Neuronal stem cell (in vitro differentiated cells): ENCODE results near the gene PRDM9.
"Not testable (repeated sequence)": the region's sequence is repeated elsewhere in the genome, so short reads cannot be mapped to it uniquely, and the experiment has no call there.

Source experiments
- DNase-seq: peaks from one replicate; pipeline ENCODE4 v3.0.0-alpha.2; 2013; ENCODE audit warnings: low spot score
- H2AFZ ChIP-seq: one replicate; pipeline ENCODE4 v1.6.1; 2013; ENCODE audit warnings: mild to moderate bottlenecking, low read length, inconsistent platforms
- H2AK5ac ChIP-seq: 2 replicates; pipeline ENCODE4 v1.6.1; 2013; ENCODE audit warnings: low read depth, mild to moderate bottlenecking, inconsistent platforms, low read length, moderate library complexity, mixed read lengths
- H2BK120ac ChIP-seq: 2 replicates; pipeline ENCODE4 v1.6.1; 2013; ENCODE audit warnings: low read depth, mild to moderate bottlenecking, inconsistent platforms, low read length, moderate library complexity, mixed read lengths
- H2BK12ac ChIP-seq: one replicate; pipeline ENCODE4 v1.6.1; 2013; ENCODE audit warnings: low read length, inconsistent platforms
- H2BK15ac ChIP-seq: 2 replicates; pipeline ENCODE4 v1.6.1; 2013; ENCODE audit warnings: mild to moderate bottlenecking, low read length, inconsistent platforms, mixed read lengths
- H2BK5ac ChIP-seq: one replicate; pipeline ENCODE4 v1.6.1; 2013; ENCODE audit warnings: inconsistent platforms, mild to moderate bottlenecking, low read length, moderate library complexity
- H3K14ac ChIP-seq: one replicate; pipeline ENCODE4 v1.6.1; 2013; ENCODE audit warnings: low read length, inconsistent platforms
- H3K18ac ChIP-seq: 2 replicates; pipeline ENCODE4 v1.6.1; 2013; ENCODE audit warnings: low read length, inconsistent platforms
- H3K23ac ChIP-seq: 2 replicates; pipeline ENCODE4 v1.6.1; 2013; ENCODE audit warnings: low read depth, mild to moderate bottlenecking, mixed read lengths, low read length, inconsistent platforms; ENCODE audit not compliant: poor library complexity
- H3K27ac ChIP-seq: replicated peaks from 3 replicates; pipeline ENCODE4 v1.5.1; 2013; ENCODE audit warnings: low read length, inconsistent platforms
- H3K27me3 ChIP-seq, 3 experiments: 2 replicates each; pipeline ENCODE4 v1.6.1; 2013; ENCODE audit warnings: low read length in 3 of 3, mild to moderate bottlenecking in 2 of 3, inconsistent platforms in 1 of 3, low read depth in 1 of 3, mixed read lengths in 1 of 3, moderate library complexity in 1 of 3; ENCODE audit not compliant: control insufficient read depth in 3 of 3, insufficient read depth in 3 of 3
- H3K36me3 ChIP-seq, 2 donors: replicated peaks in 1 of 2; 2 replicates each; pipeline ENCODE4 v1.6.1; 2013; ENCODE audit warnings: low read length in 2 of 2; ENCODE audit not compliant: control insufficient read depth in 2 of 2, insufficient read depth in 2 of 2
- H3K4ac ChIP-seq: 2 replicates; pipeline ENCODE4 v1.6.1; 2013; ENCODE audit warnings: inconsistent platforms, mild to moderate bottlenecking, low read length, moderate library complexity
- H3K4me1 ChIP-seq, 2 donors: 1 replicate in 1 of 2; 2 replicates in 1 of 2; pipeline ENCODE4 v1.6.1; 2013; ENCODE audit warnings: low read length in 2 of 2, low read depth in 1 of 2; ENCODE audit not compliant: control insufficient read depth in 2 of 2, insufficient read depth in 1 of 2
- H3K4me2 ChIP-seq: one replicate; pipeline ENCODE4 v1.6.1; 2013; ENCODE audit warnings: mild to moderate bottlenecking, low read length, inconsistent platforms; ENCODE audit not compliant: insufficient read depth, poor library complexity, severe bottlenecking
- H3K4me3 ChIP-seq, 2 donors: 2 replicates each; pipeline ENCODE4 v1.5.1; 2013; ENCODE audit warnings: low read length in 2 of 2, mild to moderate bottlenecking in 2 of 2, inconsistent platforms in 1 of 2, moderate library complexity in 1 of 2
- H3K79me1 ChIP-seq: one replicate; pipeline ENCODE4 v1.6.1; 2013; ENCODE audit warnings: low read depth, mild to moderate bottlenecking, inconsistent platforms, low read length, moderate library complexity
- H3K9ac ChIP-seq: one replicate; pipeline ENCODE4 v1.6.1; 2013; ENCODE audit warnings: mild to moderate bottlenecking, low read depth, low read length, inconsistent platforms; ENCODE audit not compliant: poor library complexity
- H3K9me3 ChIP-seq, 2 donors: replicated peaks in 1 of 2; 2 replicates each; pipeline versions ENCODE3 to v1.6.1; 2013; ENCODE audit warnings: low read length in 2 of 2, mild to moderate bottlenecking in 2 of 2, inconsistent platforms in 1 of 2, low read depth in 1 of 2, mixed read lengths in 1 of 2, moderate library complexity in 1 of 2; ENCODE audit not compliant: control insufficient read depth in 2 of 2, insufficient read depth in 1 of 2
- H4K8ac ChIP-seq: one replicate; pipeline ENCODE4 v1.6.1; 2013; ENCODE audit warnings: low read depth, mild to moderate bottlenecking, inconsistent platforms, low read length, moderate library complexity
- H4K91ac ChIP-seq: one replicate; pipeline ENCODE4 v1.6.1; 2013; ENCODE audit warnings: low read length, low read depth, mild to moderate bottlenecking, inconsistent platforms; ENCODE audit not compliant: poor library complexity
- WGBS, 2 donors: extraction: QIAGEN DNeasy Blood & Tissue Kit; methylation state at CpG; one replicate each; pipeline ENCODE4 v1.1.7; 2013; ENCODE audit warnings: missing lambda C conversion rate in 2 of 2, mixed read lengths in 1 of 2; ENCODE audit not compliant: insufficient read length in 2 of 2, insufficient replicate concordance in 1 of 2; ENCODE audit errors: extremely low coverage in 2 of 2; 5-methylcytosine and 5-hydroxymethylcytosine counted together

The PRDM9 gene

DNA sequence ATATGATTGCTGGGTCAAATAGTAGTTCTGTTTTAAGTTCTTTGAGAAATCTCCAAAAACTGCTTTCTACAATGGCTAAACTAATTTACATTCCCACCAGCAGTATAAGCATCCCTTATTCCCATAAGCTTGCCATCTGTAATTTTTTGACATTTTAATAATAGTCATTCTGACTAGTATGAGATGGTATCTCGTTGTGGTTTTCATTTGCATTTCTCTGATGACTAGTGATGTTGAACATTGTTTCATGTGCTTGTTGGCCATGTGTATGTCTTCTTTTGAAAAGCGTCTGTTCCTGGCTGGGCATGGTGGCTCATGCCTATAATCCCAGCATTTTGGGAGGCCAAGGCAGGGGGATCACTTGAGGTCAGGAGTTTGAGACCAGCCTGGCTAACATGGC, 21.2 kb upstream of the PRDM9 start:
- not testable (repeated sequence) for H2BK5ac ChIP-seq, H2BK12ac ChIP-seq, H3K79me1 ChIP-seq, H3K9ac ChIP-seq, H3K4me3 ChIP-seq, H4K8ac ChIP-seq, H3K14ac ChIP-seq, H3K18ac ChIP-seq, H3K27ac ChIP-seq, H2AFZ ChIP-seq, DNase-seq, H2BK120ac ChIP-seq, H3K4me1 ChIP-seq, H3K27me3 ChIP-seq, H3K4me2 ChIP-seq, H2AK5ac ChIP-seq, H3K4ac ChIP-seq, H4K91ac ChIP-seq, H3K9me3 ChIP-seq, H3K36me3 ChIP-seq, H2BK15ac ChIP-seq, H3K23ac ChIP-seq
- WGBS, 2 donors, result no CpG with 5 or more reads among the region's 2 CpGs

GRCh38 chr5:23490993-23491392, 16.4 kb upstream of the PRDM9 start:
- no peak overlapping the region for H2BK120ac ChIP-seq
- H3K9me3 ChIP-seq, result peaks cover 0 to 2% of the 10 kb centered on the region in 2 donors
- H3K79me1 ChIP-seq, result no peaks in the 10 kb centered on the region
- H2BK15ac ChIP-seq, result no peak overlapping the region
- no peak overlapping the region for H3K18ac ChIP-seq
- H3K4ac ChIP-seq, result no peak overlapping the region
- H4K91ac ChIP-seq, result no peak overlapping the region
- H3K14ac ChIP-seq, result no peak overlapping the region
- WGBS, 2 donors, result no CpG with 5 or more reads among the region's 1 CpG
- H3K27ac ChIP-seq, result no peak overlapping the region
- no peaks in the 10 kb centered on the region for H3K27me3 ChIP-seq
- no peaks in the 10 kb centered on the region for H3K4me1 ChIP-seq
- DNase-seq, result no peak
- H3K23ac ChIP-seq, result no peak overlapping the region
- no peak overlapping the region for H3K9ac ChIP-seq
- no peak overlapping the region for H2AK5ac ChIP-seq
- no peak overlapping the region for H2BK5ac ChIP-seq
- H3K4me2 ChIP-seq, result no peak overlapping the region
- no peak overlapping the region for H4K8ac ChIP-seq
- no peak overlapping the region for H2AFZ ChIP-seq
- no peak overlapping the region for H3K4me3 ChIP-seq
- no peak overlapping the region for H2BK12ac ChIP-seq
- peaks cover 0 to 2% of the 10 kb centered on the region in 2 donors for H3K36me3 ChIP-seq

- no peak for DNase-seq
- Histone ChIP-seq H4K91ac (no peak overlapping the region), H2BK12ac (no peak overlapping the region), H3K27me3 (no peaks in the 10 kb centered on the region), H3K14ac (no peak overlapping the region), H3K9ac (no peak overlapping the region), H3K9me3 (no peaks in the 10 kb centered on the region), H2BK15ac (no peak overlapping the region), H2BK120ac (no peak overlapping the region), H2AK5ac (no peak overlapping the region), H4K8ac (no peak overlapping the region), H3K4me1 (no peaks in the 10 kb centered on the region), H2AFZ (no peak overlapping the region), H2BK5ac (no peak overlapping the region), H3K18ac (no peak overlapping the region), H3K23ac (no peak overlapping the region), H3K4me2 (no peak overlapping the region), H3K79me1 (no peaks in the 10 kb centered on the region), H3K4ac (no peak overlapping the region), H3K27ac (no peak overlapping the region), H3K36me3 (peaks cover 0 to 2% of the 10 kb centered on the region in 2 donors), H3K4me3 (no peak overlapping the region)
- no CpG with 5 or more reads among the region's 1 CpG for WGBS, 2 donors
Observed at GRCh38 chr5:23494558-23494957, 12.9 kb upstream of the PRDM9 start.

DNA sequence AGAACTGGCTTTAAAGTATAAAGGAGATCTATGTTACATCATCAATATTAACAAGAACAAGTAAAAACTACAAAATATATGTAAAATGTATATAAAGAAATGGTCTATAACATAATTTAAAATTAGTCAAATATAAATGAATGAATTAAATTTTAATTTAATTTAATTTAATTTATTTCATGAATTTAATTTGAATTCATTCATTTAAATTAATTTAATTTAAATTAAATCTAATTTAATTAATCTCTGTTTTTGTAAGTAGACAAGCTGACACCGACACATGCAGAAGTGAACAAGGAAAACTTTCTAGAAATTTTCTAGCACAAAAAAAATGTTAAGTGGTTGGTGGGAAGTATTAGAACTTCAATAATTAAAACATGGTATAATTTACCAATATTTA, 10.8 kb upstream of the PRDM9 start:
- no peak overlapping the region for H3K23ac ChIP-seq
- WGBS, 2 donors, result no CpG with 5 or more reads among the region's 1 CpG
- no peak overlapping the region for H3K18ac ChIP-seq
- no peaks in the 10 kb centered on the region for H3K4me1 ChIP-seq
- H3K4me3 ChIP-seq, result no peak overlapping the region
- no peak overlapping the region for H2AK5ac ChIP-seq
- no peak overlapping the region for H2BK12ac ChIP-seq
- no peak overlapping the region for H3K14ac ChIP-seq
- no peak overlapping the region for H2BK5ac ChIP-seq
- H3K27me3 ChIP-seq, result no peaks in the 10 kb centered on the region
- no peak for DNase-seq
- H2AFZ ChIP-seq, result no peak overlapping the region
- H3K9ac ChIP-seq, result no peak overlapping the region
- no peak overlapping the region for H2BK15ac ChIP-seq
- no peaks in the 10 kb centered on the region for H3K79me1 ChIP-seq
- no peak overlapping the region for H3K4ac ChIP-seq
- H2BK120ac ChIP-seq, result no peak overlapping the region
- H4K91ac ChIP-seq, result no peak overlapping the region
- H3K27ac ChIP-seq, result no peak overlapping the region
- H3K4me2 ChIP-seq, result no peak overlapping the region
- no peaks in the 10 kb centered on the region for H3K9me3 ChIP-seq
- no peak overlapping the region for H4K8ac ChIP-seq
- H3K36me3 ChIP-seq, result peaks cover 0 to 2% of the 10 kb centered on the region in 2 donors
